Bronchial epithelial cell (primary cell): ENCODE results near the gene PLEKHH1. TPM values are rescaled to one million over a fixed set of nuclear protein-coding genes. Genes with fewer than 3 reads are reported as not detected.

Experiments used
- DNase-seq: peaks from one replicate; pipeline ENCODE4 v3.0.0-alpha.2; 2010; ENCODE audit warnings: low read depth
- FAIRE-seq: peaks from 2 replicates; lab custom pipeline; 2011; peaks lifted over from hg19 to GRCh38; lab: Jason Lieb, UNC
- H3K27me3 ChIP-seq: 2 replicates; pipeline ENCODE4 v1.5.1; 2011; ENCODE audit warnings: low read length; ENCODE audit not compliant: control insufficient read depth, insufficient read depth
- H3K36me3 ChIP-seq: 2 replicates; pipeline ENCODE4 v1.5.1; 2011; ENCODE audit warnings: low read length; ENCODE audit not compliant: control insufficient read depth, insufficient read depth
- H3K4me3 ChIP-seq: 2 replicates; pipeline ENCODE4 v1.5.1; 2011; ENCODE audit warnings: mild to moderate bottlenecking, low read depth, low read length, control low read depth
- total RNA-seq: library from RNA; depleted of rRNA; stranded (reverse); fragments of >200 nt; gene quantifications from 2 replicates; pipeline ENCODE4 v1.2.1, GENCODE V29; 2014
- TF ChIP-seq, protein P1 (sequence below): IDR thresholded peaks from 2 replicates; pipeline ENCODE4 v1.5.1; 2011; ENCODE audit warnings: mild to moderate bottlenecking, moderate library complexity, low read length, control low read depth, inconsistent platforms; ENCODE audit not compliant: insufficient read depth, severe bottlenecking

The PLEKHH1 gene
- total RNA-seq, 1 donor from 2014 or later: 4.7 TPM

DNA sequence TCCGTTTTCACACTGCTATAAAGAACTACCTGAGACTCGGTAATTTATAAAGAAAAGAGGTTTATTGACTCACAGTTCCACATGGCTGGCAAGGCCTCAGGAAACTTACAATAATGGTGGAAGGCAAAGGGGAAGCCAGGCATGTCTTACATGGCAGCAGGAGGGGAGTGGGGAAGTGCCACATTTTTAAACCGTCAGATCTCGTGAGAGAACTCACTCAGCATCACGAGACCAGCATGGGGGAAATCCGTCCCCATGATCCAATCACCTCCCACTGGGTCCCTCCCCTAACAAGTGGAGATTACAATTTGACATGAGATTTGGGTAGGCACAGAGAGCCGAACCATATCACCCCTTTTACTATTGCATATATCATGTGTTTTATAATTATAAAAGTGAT, 69.0 kb downstream of the PLEKHH1 start:
- no peak for DNase-seq
- TF ChIP-seq, protein P1, sequence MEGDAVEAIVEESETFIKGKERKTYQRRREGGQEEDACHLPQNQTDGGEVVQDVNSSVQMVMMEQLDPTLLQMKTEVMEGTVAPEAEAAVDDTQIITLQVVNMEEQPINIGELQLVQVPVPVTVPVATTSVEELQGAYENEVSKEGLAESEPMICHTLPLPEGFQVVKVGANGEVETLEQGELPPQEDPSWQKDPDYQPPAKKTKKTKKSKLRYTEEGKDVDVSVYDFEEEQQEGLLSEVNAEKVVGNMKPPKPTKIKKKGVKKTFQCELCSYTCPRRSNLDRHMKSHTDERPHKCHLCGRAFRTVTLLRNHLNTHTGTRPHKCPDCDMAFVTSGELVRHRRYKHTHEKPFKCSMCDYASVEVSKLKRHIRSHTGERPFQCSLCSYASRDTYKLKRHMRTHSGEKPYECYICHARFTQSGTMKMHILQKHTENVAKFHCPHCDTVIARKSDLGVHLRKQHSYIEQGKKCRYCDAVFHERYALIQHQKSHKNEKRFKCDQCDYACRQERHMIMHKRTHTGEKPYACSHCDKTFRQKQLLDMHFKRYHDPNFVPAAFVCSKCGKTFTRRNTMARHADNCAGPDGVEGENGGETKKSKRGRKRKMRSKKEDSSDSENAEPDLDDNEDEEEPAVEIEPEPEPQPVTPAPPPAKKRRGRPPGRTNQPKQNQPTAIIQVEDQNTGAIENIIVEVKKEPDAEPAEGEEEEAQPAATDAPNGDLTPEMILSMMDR: no peak
- Histone ChIP-seq H3K4me3 (no peak overlapping the region), H3K27me3 (no peaks in the 10 kb centered on the region), H3K36me3 (no peaks in the 10 kb centered on the region)
- FAIRE-seq: no peak

DNA sequence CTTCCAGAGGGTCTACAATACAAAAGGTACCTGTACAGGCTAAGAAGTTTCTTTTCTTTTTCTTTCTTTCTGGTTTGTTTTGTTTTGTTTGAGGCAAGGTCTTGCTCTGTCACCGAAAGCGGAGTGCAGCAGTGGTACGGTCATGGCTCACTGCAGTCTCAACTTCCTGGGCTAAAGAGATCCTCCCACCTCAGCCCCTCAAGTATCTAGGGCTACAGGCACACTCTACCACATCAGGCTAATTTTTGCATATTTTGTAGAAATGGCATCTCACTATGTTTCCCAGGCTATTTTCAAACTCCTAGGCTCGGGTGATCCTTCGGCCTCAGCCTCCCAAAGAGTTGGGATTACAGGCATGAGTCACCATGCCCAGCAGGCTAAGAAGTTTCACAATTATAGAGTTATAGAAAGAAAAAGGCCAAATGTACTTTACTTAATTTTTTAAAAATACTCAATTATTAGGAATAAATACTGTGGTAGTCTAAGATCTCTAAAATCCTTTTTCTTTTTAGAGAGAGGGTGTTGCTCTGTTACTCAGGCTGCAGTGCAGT, 70.0 kb downstream of the PLEKHH1 start:
- FAIRE-seq: no peak

DNA sequence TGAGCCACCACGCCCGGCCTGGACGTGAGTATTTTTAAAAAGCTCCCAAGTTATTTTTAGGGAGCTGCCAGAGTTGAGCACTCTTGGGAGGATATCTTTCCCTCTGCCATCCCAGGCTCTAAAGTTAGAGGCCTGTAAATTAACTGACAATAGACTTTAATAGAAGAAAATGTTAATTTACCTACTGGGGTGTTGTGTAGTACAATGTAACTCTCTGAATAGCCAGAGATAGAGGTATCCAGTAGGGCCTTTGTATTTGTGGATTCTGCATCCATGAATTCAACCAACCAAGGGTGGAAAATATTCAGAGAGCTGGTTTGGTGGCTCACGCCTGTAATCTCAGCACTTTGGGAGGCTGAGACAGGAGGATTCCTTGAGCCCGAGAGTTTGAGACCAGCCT, 74.6 kb downstream of the PLEKHH1 start:
- FAIRE-seq (no peak), DNase-seq (no peak)
- TF ChIP-seq, protein P1: no peak
- H3K36me3 ChIP-seq: no peaks in the 10 kb centered on the region
- no peak overlapping the region for H3K4me3 ChIP-seq
- H3K27me3 ChIP-seq: no peaks in the 10 kb centered on the region

More for the DNA sequence above, 70.0 kb downstream of the PLEKHH1 start:
- no peaks in the 10 kb centered on the region for H3K27me3 ChIP-seq
- no peak overlapping the region for H3K4me3 ChIP-seq
- DNase-seq: peak; percentile 37
- TF ChIP-seq, protein P1: no peak
- no peaks in the 10 kb centered on the region for H3K36me3 ChIP-seq

DNA sequence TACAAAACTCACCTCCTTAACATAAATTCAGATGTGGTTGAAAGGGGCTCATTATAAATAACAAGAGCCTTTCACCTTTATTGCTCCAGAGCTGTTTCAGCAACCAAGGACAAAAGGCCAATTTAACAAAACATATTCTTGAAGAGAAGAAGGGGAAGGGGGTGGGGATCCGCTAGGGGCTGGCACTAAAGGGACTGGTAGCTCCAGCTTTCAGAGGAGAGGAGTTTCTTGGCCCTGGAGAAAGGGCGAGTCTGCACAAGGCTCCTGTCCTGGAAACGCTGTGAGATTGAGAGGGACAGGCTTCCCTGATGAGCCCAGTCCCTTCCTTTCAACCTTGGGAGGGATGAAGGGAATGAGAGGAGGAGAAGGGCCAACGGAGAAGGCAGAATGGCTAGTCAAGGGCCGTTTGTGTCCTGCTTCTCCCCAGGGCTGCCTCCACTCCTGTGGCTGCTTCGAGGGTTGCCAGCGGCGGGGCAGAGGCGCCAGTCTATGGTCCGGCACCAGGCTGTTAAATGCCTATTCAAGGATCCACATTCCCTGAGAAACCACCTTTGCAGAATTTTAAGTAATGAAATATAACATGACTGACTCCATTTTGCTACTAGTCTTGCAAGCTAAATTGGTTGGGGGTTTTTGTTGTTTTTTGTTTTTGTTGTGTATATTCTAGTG, 76.7 kb downstream of the PLEKHH1 start:
- Histone ChIP-seq H3K4me3 (no peak overlapping the region), H3K27me3 (no peaks in the 10 kb centered on the region), H3K36me3 (no peaks in the 10 kb centered on the region)
- DNase-seq: no peak
- no peak for FAIRE-seq
- TF ChIP-seq, protein P1: no peak

DNA sequence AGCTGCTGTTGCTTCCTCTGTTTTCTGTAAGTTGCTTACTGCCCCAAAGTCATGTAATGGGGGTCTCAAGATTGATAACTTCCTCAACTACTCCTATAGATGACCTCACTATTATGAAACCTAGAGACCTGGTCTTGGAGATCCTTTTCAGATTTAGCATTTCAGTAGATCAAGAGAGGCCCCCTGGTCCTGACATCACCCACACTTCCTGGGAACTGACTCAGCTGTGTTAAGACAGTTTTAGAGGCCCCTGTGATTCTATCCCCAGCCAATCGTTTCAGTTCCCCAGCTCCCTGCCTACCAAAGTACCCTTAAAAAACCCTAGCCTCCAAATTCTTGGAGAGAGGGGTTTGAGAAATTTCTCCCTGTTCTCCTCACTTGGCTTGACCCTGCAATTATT, 77.4 kb downstream of the PLEKHH1 start:
- FAIRE-seq: no peak
- Histone ChIP-seq H3K27me3 (no peaks in the 10 kb centered on the region), H3K36me3 (no peaks in the 10 kb centered on the region), H3K4me3 (no peak overlapping the region)
- no peak for DNase-seq
- TF ChIP-seq, protein P1: no peak

DNA sequence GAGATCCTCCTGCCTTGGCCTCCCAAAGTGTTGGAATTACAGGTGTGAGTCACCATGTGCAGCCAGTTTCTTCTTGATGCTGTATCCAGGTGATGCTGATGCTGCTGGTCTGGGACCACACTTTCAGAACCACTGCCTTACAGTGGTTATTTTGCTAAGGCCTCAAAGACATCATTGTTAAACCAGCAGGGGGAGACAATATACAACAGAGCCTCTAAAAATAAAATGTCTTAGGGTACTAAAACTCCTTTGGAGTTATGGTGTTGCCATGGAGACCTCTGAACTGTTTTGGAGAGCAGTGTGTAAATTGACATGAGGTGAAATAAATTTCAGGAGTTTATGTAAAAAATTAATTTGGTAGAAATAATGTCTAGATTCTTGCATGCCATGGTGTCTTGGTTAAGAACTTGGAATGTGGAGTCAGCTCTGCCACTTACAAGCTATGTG, 85.5 kb downstream of the PLEKHH1 start:
- TF ChIP-seq, protein P1: peak; percentile 56
- DNase-seq (peak; percentile 69), FAIRE-seq (no peak)
- Histone ChIP-seq H3K27me3 (no peaks in the 10 kb centered on the region), H3K4me3 (no peak overlapping the region), H3K36me3 (no peaks in the 10 kb centered on the region)
